Endothelial cell of umbilical vein (primary cell): ENCODE data around the gene TSPAN9. TPM values are rescaled to one million over a fixed set of nuclear protein-coding genes. Genes with fewer than 3 reads are reported as not detected.

ENCODE experiments used
- BruUV-seq: library from RNA; stranded (reverse); fragments of 400-500 nt; replicated peaks from 2 replicates; lab custom pipeline; 2021; lab: Mats Ljungman, UMichigan
- CTCF ChIA-PET: fragments of 300-600, 350-600 bp; sonication (Branson Sonifier 250); formaldehyde crosslinking; loops from one replicate; lab custom pipeline; 2021; ENCODE audit warnings: antibody characterized with exemption, inconsistent platforms; lab: Charles Lee
- POLR2A ChIA-PET: fragments of 300-600, 350-600 bp; sonication (Branson Sonifier 250); formaldehyde crosslinking; loops from one replicate; lab custom pipeline; 2021; ENCODE audit warnings: antibody characterized with exemption, inconsistent platforms; lab: Charles Lee
- DNase-seq: peaks from one replicate; pipeline ENCODE4 v3.0.0-alpha.2; 2011; ENCODE audit warnings: low read depth, low spot score
- FAIRE-seq: peaks from 2 replicates; lab custom pipeline; 2011; peaks lifted over from hg19 to GRCh38; lab: Jason Lieb, UNC
- H2AFZ ChIP-seq: 2 replicates; pipeline ENCODE4 v1.6.0; 2012; ENCODE audit warnings: low read depth, low read length, control low read depth, inconsistent platforms
- H3K27ac ChIP-seq: 2 replicates; pipeline ENCODE4 v1.5.1; 2011; ENCODE audit warnings: low read depth, mild to moderate bottlenecking, control low read depth, low read length, moderate library complexity; ENCODE audit not compliant: insufficient read depth
- H3K27me3 ChIP-seq, 2 experiments: 2 replicates each; pipeline versions ENCODE4 v1.6.0 to v1.6.1; 2011; ENCODE audit warnings: low read length in 2 of 2, mixed read lengths in 1 of 2; ENCODE audit not compliant: control insufficient read depth in 2 of 2, insufficient read depth in 2 of 2
- H3K36me3 ChIP-seq, 2 experiments: 2 replicates in 1 of 2; 3 replicates in 1 of 2; pipeline ENCODE4 v1.5.1; 2011; ENCODE audit warnings: low read length in 2 of 2, mild to moderate bottlenecking in 1 of 2, moderate library complexity in 1 of 2; ENCODE audit not compliant: control insufficient read depth in 2 of 2, insufficient read depth in 2 of 2; ENCODE audit errors: extremely low read depth in 1 of 2
- H3K4me1 ChIP-seq: 3 replicates; pipeline ENCODE4 v1.5.1; 2011; ENCODE audit warnings: mild to moderate bottlenecking, low read length; ENCODE audit not compliant: control insufficient read depth, insufficient read depth; ENCODE audit errors: extremely low read depth
- H3K4me2 ChIP-seq: 2 replicates; pipeline ENCODE4 v1.6.1; 2011; ENCODE audit warnings: low read length, control low read depth, mixed read lengths; ENCODE audit not compliant: insufficient read depth
- H3K4me3 ChIP-seq, 3 experiments: fragments of 200-600 bp in 1 of 3; sonication (generic), shearing (Covaris generic) in 1 of 3; replicated peaks in 1 of 3; 2 replicates each; pipeline ENCODE4 v1.5.1; 2011 to 2016; ENCODE audit warnings: control low read depth in 3 of 3, low read length in 3 of 3, mild to moderate bottlenecking in 2 of 3, inconsistent platforms in 1 of 3, low read depth in 1 of 3, moderate library complexity in 1 of 3; ENCODE audit not compliant: insufficient read depth in 1 of 3
- H3K79me2 ChIP-seq: 2 replicates; pipeline ENCODE4 v1.6.0; 2012; ENCODE audit warnings: low read length, inconsistent platforms; ENCODE audit not compliant: control insufficient read depth, insufficient read depth
- H3K9ac ChIP-seq: replicated peaks from 2 replicates; pipeline ENCODE3; 2011; ENCODE audit warnings: low read length, control low read depth; ENCODE audit not compliant: insufficient read depth; ENCODE audit errors: extremely low read depth
- H3K9me1 ChIP-seq: replicated peaks from 3 replicates; pipeline ENCODE4 v1.6.0; 2011; ENCODE audit warnings: mild to moderate bottlenecking, low read length; ENCODE audit not compliant: control insufficient read depth, insufficient read depth; ENCODE audit errors: extremely low read depth
- H3K9me3 ChIP-seq: replicated peaks from 2 replicates; pipeline ENCODE4 v1.5.1; 2012; ENCODE audit warnings: low read length, inconsistent platforms; ENCODE audit not compliant: control insufficient read depth, insufficient read depth
- H4K20me1 ChIP-seq: replicated peaks from 2 replicates; pipeline ENCODE3; 2011; ENCODE audit warnings: mild to moderate bottlenecking, low read length; ENCODE audit not compliant: control insufficient read depth, insufficient read depth; ENCODE audit errors: extremely low read depth
- CTCF ChIP-seq, 2 donors: IDR thresholded peaks; 1 replicate in 1 of 2; 2 replicates in 1 of 2; pipeline ENCODE4 v1.5.1; 2011; ENCODE audit warnings: low read length in 2 of 2, mild to moderate bottlenecking in 2 of 2, moderate library complexity in 2 of 2, control low read depth in 1 of 2, inconsistent platforms in 1 of 2, low read depth in 1 of 2; ENCODE audit not compliant: insufficient read depth in 1 of 2; ENCODE audit errors: extremely low read depth in 1 of 2
- EZH2 ChIP-seq: IDR thresholded peaks from 2 replicates; pipeline ENCODE4 v1.6.1; 2012; ENCODE audit warnings: borderline replicate concordance, low read depth, mild to moderate bottlenecking, moderate library complexity, low read length, inconsistent platforms; ENCODE audit not compliant: severe bottlenecking
- FOS ChIP-seq: IDR thresholded peaks from 2 replicates; pipeline ENCODE4 v1.6.1; 2011; ENCODE audit warnings: mild to moderate bottlenecking, low read length, moderate library complexity, borderline replicate concordance; ENCODE audit not compliant: insufficient read depth
- GATA2 ChIP-seq: IDR thresholded peaks from 2 replicates; pipeline ENCODE4 v1.7.0; 2011; ENCODE audit warnings: low read depth, mild to moderate bottlenecking, moderate library complexity, mixed read lengths, low read length; ENCODE audit not compliant: insufficient read length, insufficient read depth
- JUN ChIP-seq: IDR thresholded peaks from 2 replicates; pipeline ENCODE4 v1.6.1; 2011; ENCODE audit warnings: borderline replicate concordance, low read depth; ENCODE audit not compliant: insufficient read length, insufficient read depth
- MAX ChIP-seq: IDR thresholded peaks from 2 replicates; pipeline ENCODE4 v1.6.1; 2011; ENCODE audit not compliant: insufficient read depth, insufficient read length
- MYC ChIP-seq: IDR thresholded peaks from one replicate; pipeline ENCODE4 v1.6.1; 2011; ENCODE audit warnings: mild to moderate bottlenecking, low read depth, low read length
- POLR2A ChIP-seq: IDR thresholded peaks from 2 replicates; pipeline ENCODE4 v1.6.1; 2012; ENCODE audit warnings: low read depth, mild to moderate bottlenecking, control low read depth, low read length
- POLR2AphosphoS5 ChIP-seq: IDR thresholded peaks from 2 replicates; pipeline ENCODE4 v1.6.1; 2012; ENCODE audit warnings: low read depth, mild to moderate bottlenecking, control low read depth, low read length, moderate library complexity; ENCODE audit not compliant: insufficient read depth
- dilution Hi-C: fragments of 300-500 bp; cut with MboI; formaldehyde crosslinking; loops from one replicate; pipeline ENCODE4 v1.15.0; 2019; ENCODE audit warnings: low sequenced_read_pairs; ENCODE audit not compliant: extremely low pct_ligation_motif_present
- intact Hi-C: fragments of 100-400 bp; cut with micrococcal nuclease; formaldehyde crosslinking; loops from one replicate; pipeline ENCODE4 v1.10.0; 2022
- polyA plus RNA-seq, 4 experiments: library from polyadenylated mRNA; depleted of rRNA in 3 of 4; stranded (reverse) in 3 of 4; unstranded in 1 of 4; fragments of >200 nt; gene quantifications; 2 replicates each; pipeline versions ENCODE4 v1.2.1 to v1.2.3, GENCODE V29; 2011 to 2012; ENCODE audit warnings: missing spikeins in 1 of 4
- total RNA-seq: library from RNA; stranded (reverse); gene quantifications from 2 replicates; pipeline ENCODE4 v1.2.3, GENCODE V29; 2021

TSPAN9 gene
- total and polyA plus RNA-seq, 2 donors (not counting 3 experiments of a cell fraction or from before 2014, with no cell fraction given) = 43.3 to 66.8 TPM

- H4K20me1 ChIP-seq = peaks cover 2% of the 10 kb centered on the region
- H3K27ac ChIP-seq = no peak overlapping the region
- POLR2A ChIA-PET = no interaction called here
- DNase-seq = no peak
- no peak overlapping the region for H2AFZ ChIP-seq
- H3K9me1 ChIP-seq = no peaks in the 10 kb centered on the region
- H3K9ac ChIP-seq = no peak overlapping the region
- H3K4me1 ChIP-seq = no peaks in the 10 kb centered on the region
- no TSS peak for BruUV-seq
- CTCF ChIA-PET = interaction anchor here (1.5 to 14.7 kb wide), 6 partner anchors 9 to 130 kb away, joined by 4 to 312 read pairs (median 6); no protein-coding TSS in a partner anchor
- TF ChIP-seq GATA2 (no peak), EZH2 (no peak), JUN (no peak), MYC (no peak), POLR2AphosphoS5 (no peak), FOS (no peak), POLR2A (no peak), MAX (no peak), CTCF (IDR thresholded peaks at IDR 0.05; ENCODE audit: extremely low read depth in 1 of 2, insufficient read depth in 1 of 2, low read depth in 1 of 2, low read length in 2 of 2) (no peak)
- no peak overlapping the region for H3K4me2 ChIP-seq
- no peaks in the 10 kb centered on the region for H3K27me3 ChIP-seq
- no peaks in the 10 kb centered on the region for H3K79me2 ChIP-seq
- no peak for FAIRE-seq
- dilution Hi-C loops (no loop called here), intact Hi-C loops (no loop called here)
- H3K36me3 ChIP-seq = peaks cover 0 to 2% of the 10 kb centered on the region in 2 experiments
- no peaks in the 10 kb centered on the region for H3K9me3 ChIP-seq
- no peak overlapping the region for H3K4me3 ChIP-seq
Measured at GRCh38 chr12:3144495-3144894, 67.3 kb downstream of the TSPAN9 start.
